NT2/D1 (cell line): ENCODE data around the gene CAPZB.

Experiments used
- SUZ12 ChIP-seq: IDR thresholded peaks from 2 replicates; pipeline ENCODE4 v1.6.1; 2011; ENCODE audit not compliant: insufficient read length, insufficient read depth; ENCODE audit errors: extremely low read depth
- YY1 ChIP-seq: IDR thresholded peaks from 2 replicates; pipeline ENCODE4 v1.6.1; 2011; ENCODE audit not compliant: insufficient read length, insufficient read depth
- ZNF274 ChIP-seq: IDR thresholded peaks from 2 replicates; pipeline ENCODE4 v1.6.1; 2011; ENCODE audit warnings: mild to moderate bottlenecking, low read depth, low read length

GRCh38 chr1:19464696-19465095 lies 20.6 kb downstream of the CAPZB start:
- TF ChIP-seq ZNF274 (no peak), SUZ12 (no peak), YY1 (no peak)
